Measurements from ENCODE around the gene TAB2. TPM values are rescaled to one million over a fixed set of nuclear protein-coding genes. Genes with fewer than 3 reads are reported as not detected.

The TAB2 gene
- total and polyA plus RNA-seq, 2 experiments from 2014 or later: 19.8 to 59.2 TPM

- H3K4me3 ChIP-seq: no peak overlapping the region
- H3K27me3 ChIP-seq (ENCODE audit: insufficient read depth): no peaks in the 10 kb centered on the region
- Mint-ChIP-seq H3K4me1 (peaks cover 5% of the 10 kb centered on the region), H3K4me3 (no peak overlapping the region), H3K27ac (peak overlapping the region; percentile 96), H3K27me3 (ENCODE audit: insufficient read depth, low read depth, poor library complexity) (no peaks in the 10 kb centered on the region), H3K36me3 (ENCODE audit: low read depth) (peaks cover 40% of the 10 kb centered on the region), H3K9me3 (no peaks in the 10 kb centered on the region; the same call in 2 of the 3 replicates)
- H3K4me2 ChIP-seq: no peak overlapping the region
- H3K4me1 ChIP-seq (ENCODE audit: insufficient read depth): no peaks in the 10 kb centered on the region
- H3K79me2 ChIP-seq (replicated peaks; ENCODE audit: insufficient read depth): no peaks in the 10 kb centered on the region
- ATAC-seq (no peak), DNase-seq (ENCODE audit: low spot score) (no peak)
- TF ChIP-seq, protein P1, sequence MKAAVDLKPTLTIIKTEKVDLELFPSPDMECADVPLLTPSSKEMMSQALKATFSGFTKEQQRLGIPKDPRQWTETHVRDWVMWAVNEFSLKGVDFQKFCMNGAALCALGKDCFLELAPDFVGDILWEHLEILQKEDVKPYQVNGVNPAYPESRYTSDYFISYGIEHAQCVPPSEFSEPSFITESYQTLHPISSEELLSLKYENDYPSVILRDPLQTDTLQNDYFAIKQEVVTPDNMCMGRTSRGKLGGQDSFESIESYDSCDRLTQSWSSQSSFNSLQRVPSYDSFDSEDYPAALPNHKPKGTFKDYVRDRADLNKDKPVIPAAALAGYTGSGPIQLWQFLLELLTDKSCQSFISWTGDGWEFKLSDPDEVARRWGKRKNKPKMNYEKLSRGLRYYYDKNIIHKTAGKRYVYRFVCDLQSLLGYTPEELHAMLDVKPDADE (IDR thresholded peaks at IDR 0.05): no peak
- no peak for TF ChIP-seq NANOG (IDR thresholded peaks at IDR 0.05; ENCODE audit: borderline replicate concordance)
- no peak for TF ChIP-seq ZNF462 (CRISPR knock-in tag; IDR thresholded peaks at IDR 0.05)
- TF ChIP-seq EZH2 (IDR thresholded peaks at IDR 0.05; ENCODE audit: low read depth, unreplicated experiment): no peak
- TF ChIP-seq, protein P2, sequence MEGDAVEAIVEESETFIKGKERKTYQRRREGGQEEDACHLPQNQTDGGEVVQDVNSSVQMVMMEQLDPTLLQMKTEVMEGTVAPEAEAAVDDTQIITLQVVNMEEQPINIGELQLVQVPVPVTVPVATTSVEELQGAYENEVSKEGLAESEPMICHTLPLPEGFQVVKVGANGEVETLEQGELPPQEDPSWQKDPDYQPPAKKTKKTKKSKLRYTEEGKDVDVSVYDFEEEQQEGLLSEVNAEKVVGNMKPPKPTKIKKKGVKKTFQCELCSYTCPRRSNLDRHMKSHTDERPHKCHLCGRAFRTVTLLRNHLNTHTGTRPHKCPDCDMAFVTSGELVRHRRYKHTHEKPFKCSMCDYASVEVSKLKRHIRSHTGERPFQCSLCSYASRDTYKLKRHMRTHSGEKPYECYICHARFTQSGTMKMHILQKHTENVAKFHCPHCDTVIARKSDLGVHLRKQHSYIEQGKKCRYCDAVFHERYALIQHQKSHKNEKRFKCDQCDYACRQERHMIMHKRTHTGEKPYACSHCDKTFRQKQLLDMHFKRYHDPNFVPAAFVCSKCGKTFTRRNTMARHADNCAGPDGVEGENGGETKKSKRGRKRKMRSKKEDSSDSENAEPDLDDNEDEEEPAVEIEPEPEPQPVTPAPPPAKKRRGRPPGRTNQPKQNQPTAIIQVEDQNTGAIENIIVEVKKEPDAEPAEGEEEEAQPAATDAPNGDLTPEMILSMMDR (conservative IDR thresholded peaks at IDR 0.05; ENCODE audit: low read depth in 2 of 2): no peak
- H2AFZ ChIP-seq: no peak overlapping the region
- no peaks in the 10 kb centered on the region; the same call in 1 of the 2 replicates for H3K36me3 ChIP-seq (ENCODE audit: insufficient read depth)
- H4K20me1 ChIP-seq (replicated peaks; ENCODE audit: insufficient read depth): no peaks in the 10 kb centered on the region
- no peaks in the 10 kb centered on the region for H3F3A ChIP-seq (replicated peaks; ENCODE audit: low read depth)
- no peaks in the 10 kb centered on the region for H3K9me2 ChIP-seq (ENCODE audit: insufficient read depth)
- H3K27ac ChIP-seq (ENCODE audit: low read depth): 0 out of 2 replicates have a peak overlapping the region, but pooled peaks have one; percentile 16
Observed at GRCh38 chr6:149405823-149406765, 88.6 kb downstream of the TAB2 start.
